Adrenal gland (tissue), 12 donors: ENCODE data around the gene SLC35F1. TPM values are rescaled to one million over a fixed set of nuclear protein-coding genes. Genes with fewer than 3 reads are reported as not detected.

Source experiments
- DNase-seq, 7 donors: peaks; one replicate each; pipeline ENCODE4 v3.0.0-alpha.2; 2019 to 2020
- H3K27ac ChIP-seq, 5 donors: fragments of 200-600 bp; sonication (generic) in 4 of 5; 1 replicate in 3 of 5; 2 replicates in 2 of 5; pipeline versions ENCODE4 v1.5.1 to v1.8.0; 2016 to 2020; ENCODE audit warnings: mild to moderate bottlenecking in 1 of 5
- H3K27me3 ChIP-seq: fragments of 200-600 bp; 2 replicates; pipeline ENCODE4 v1.8.0; 2021
- H3K36me3 ChIP-seq, 2 donors: fragments of 200-600 bp; replicated peaks in 1 of 2; 1 replicate in 1 of 2; 2 replicates in 1 of 2; pipeline versions ENCODE4 v1.5.1 to v1.8.0; 2018 to 2022
- H3K4me1 ChIP-seq, 2 donors: fragments of 200-600 bp; replicated peaks in 1 of 2; 1 replicate in 1 of 2; 2 replicates in 1 of 2; pipeline versions ENCODE4 v1.5.1 to v1.8.0; 2018 to 2021
- H3K4me3 ChIP-seq, 4 donors: fragments of 200-600 bp; sonication (generic) in 3 of 4; one replicate each; pipeline ENCODE4 v1.5.1; 2016 to 2018
- H3K9me3 ChIP-seq, 3 donors: fragments of 200-600 bp; sonication (generic) in 1 of 3; replicated peaks in 1 of 3; 1 replicate in 2 of 3; 2 replicates in 1 of 3; pipeline versions ENCODE4 v1.5.1 to v1.8.0; 2016 to 2021
- POLR2A ChIP-seq, 2 donors: fragments of 450-650 bp; IDR thresholded peaks; one replicate each; pipeline ENCODE4 v1.6.1; 2017; ENCODE audit warnings: antibody characterized with exemption in 2 of 2, mild to moderate bottlenecking in 2 of 2, moderate library complexity in 1 of 2
- WGBS, 4 donors: extraction: QIAGEN DNeasy Blood & Tissue Kit in 2 of 4; methylation state at CpG; one replicate each; pipeline versions ENCODE4 v1.1.5 to v1.1.7; 2013 to 2017; 5-methylcytosine and 5-hydroxymethylcytosine counted together
- intact Hi-C, 2 donors: fragments of 100-400 bp; cut with DNase I; formaldehyde crosslinking; loops; one replicate each; pipeline versions ENCODE4 v1.14.1 to v1.15.0; 2022 to 2023
- polyA plus RNA-seq, 3 donors: library from polyadenylated mRNA; stranded (reverse); fragments of 200-250 nt in 2 of 3; fragments of 350-450 nt in 1 of 3; fragmentation: Illumina TruSeq in 1 of 3; extraction: RNeasy Lipid Tissue Mini Kit (QIAGEN cat#74804) in 1 of 3; gene quantifications; one replicate each; pipeline ENCODE4 v1.2.3, GENCODE V29; 2013 to 2014
- total RNA-seq, 9 donors: library from RNA; depleted of rRNA in 4 of 9; stranded (reverse); fragments of >200 nt in 4 of 9; fragments of 120-200 nt in 1 of 9; fragmentation: NEBNext Ultra II Directional in 1 of 9; extraction: Animal tissue kit (Norgen Biotek cat#: 25700) in 1 of 9; gene quantifications; one replicate each; pipeline versions ENCODE4 v1.1.0 to v1.2.4, GENCODE V29; 2013 to 2023
- TF ChIP-seq, protein P1 (sequence below), 6 experiments: fragments of 450-650 bp in 4 of 6; fragments of 200-600 bp in 2 of 6; sonication (generic) in 1 of 6; IDR thresholded peaks; 1 replicate in 5 of 6; 2 replicates in 1 of 6; pipeline versions ENCODE4 v1.5.1 to v1.8.0; 2016 to 2021; ENCODE audit warnings: antibody characterized with exemption in 6 of 6, mild to moderate bottlenecking in 2 of 6, moderate library complexity in 1 of 6
- donor health status: healthy with polysubstance abuse.
- donor health status: Bipolar disorder and iron deficiency.
- donor health status: DM: yes; HTN: yes; CAD: no.
- donor health status: DM: no; HTN: no; CAD: no.
- donor health status: DM: no; HTN: no; CAD: no.
- donor health status: DM: yes; HTN: yes; CAD: no.

The SLC35F1 gene
- total and polyA plus RNA-seq, 12 donors: 0.32 to 4.0 (median 1.7) TPM

GRCh38 chr6:117930645-117931044, 23.6 kb downstream of the SLC35F1 start:
- TF ChIP-seq POLR2A (IDR thresholded peaks at IDR 0.05): no peak
- TF ChIP-seq, protein P1, sequence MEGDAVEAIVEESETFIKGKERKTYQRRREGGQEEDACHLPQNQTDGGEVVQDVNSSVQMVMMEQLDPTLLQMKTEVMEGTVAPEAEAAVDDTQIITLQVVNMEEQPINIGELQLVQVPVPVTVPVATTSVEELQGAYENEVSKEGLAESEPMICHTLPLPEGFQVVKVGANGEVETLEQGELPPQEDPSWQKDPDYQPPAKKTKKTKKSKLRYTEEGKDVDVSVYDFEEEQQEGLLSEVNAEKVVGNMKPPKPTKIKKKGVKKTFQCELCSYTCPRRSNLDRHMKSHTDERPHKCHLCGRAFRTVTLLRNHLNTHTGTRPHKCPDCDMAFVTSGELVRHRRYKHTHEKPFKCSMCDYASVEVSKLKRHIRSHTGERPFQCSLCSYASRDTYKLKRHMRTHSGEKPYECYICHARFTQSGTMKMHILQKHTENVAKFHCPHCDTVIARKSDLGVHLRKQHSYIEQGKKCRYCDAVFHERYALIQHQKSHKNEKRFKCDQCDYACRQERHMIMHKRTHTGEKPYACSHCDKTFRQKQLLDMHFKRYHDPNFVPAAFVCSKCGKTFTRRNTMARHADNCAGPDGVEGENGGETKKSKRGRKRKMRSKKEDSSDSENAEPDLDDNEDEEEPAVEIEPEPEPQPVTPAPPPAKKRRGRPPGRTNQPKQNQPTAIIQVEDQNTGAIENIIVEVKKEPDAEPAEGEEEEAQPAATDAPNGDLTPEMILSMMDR (IDR thresholded peaks at IDR 0.05): no peak
- H3K9me3 ChIP-seq: no peaks in the 10 kb centered on the region
- WGBS, 4 donors: 68 to 87% (median 81%) methylated on average over 3 of the region's 3 CpGs
- no peaks in the 10 kb centered on the region for H3K4me1 ChIP-seq
- H3K36me3 ChIP-seq: no peaks in the 10 kb centered on the region
- no peak for DNase-seq
- no peak overlapping the region for H3K27ac ChIP-seq
- no peaks in the 10 kb centered on the region for H3K27me3 ChIP-seq
- intact Hi-C loops: no loop called here
- no peak overlapping the region for H3K4me3 ChIP-seq

- no peaks in the 10 kb centered on the region for H3K4me1 ChIP-seq
- H3K9me3 ChIP-seq: no peaks in the 10 kb centered on the region
- H3K27me3 ChIP-seq: no peaks in the 10 kb centered on the region
- no peak overlapping the region for H3K4me3 ChIP-seq
- no peak overlapping the region for H3K27ac ChIP-seq
- H3K36me3 ChIP-seq: no peaks in the 10 kb centered on the region
- DNase-seq: no peak
- 85 to 96% (median 93%) methylated on average over 3 of the region's 3 CpGs for WGBS, 4 donors
- intact Hi-C loops: no loop called here
- no peak for TF ChIP-seq POLR2A (IDR thresholded peaks at IDR 0.05)
- TF ChIP-seq, protein P1 (IDR thresholded peaks at IDR 0.05): no peak
Observed at GRCh38 chr6:117932001-117932400, 24.9 kb downstream of the SLC35F1 start.

DNA sequence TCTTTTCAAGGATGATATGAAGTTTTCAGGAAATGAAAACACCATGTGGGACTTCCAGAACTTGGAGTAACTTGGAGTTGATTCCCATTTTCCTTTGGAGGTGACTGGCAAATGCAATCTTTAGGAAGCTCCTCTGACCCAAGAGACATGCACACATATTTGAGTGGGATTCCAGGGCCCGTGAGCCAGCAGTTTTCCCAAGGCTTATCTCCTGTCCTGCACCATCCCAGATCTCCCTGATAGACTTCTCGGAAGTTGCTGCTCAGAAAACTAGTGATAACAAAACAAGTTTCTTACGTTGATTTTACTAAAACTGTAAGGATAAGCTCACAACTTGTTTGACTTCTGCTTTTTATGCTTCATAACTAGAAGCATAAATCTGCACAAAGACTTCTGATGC, 25.6 kb downstream of the SLC35F1 start:
- 39 to 54% (median 52%) methylated on average over 3 of the region's 3 CpGs for WGBS, 4 donors

DNA sequence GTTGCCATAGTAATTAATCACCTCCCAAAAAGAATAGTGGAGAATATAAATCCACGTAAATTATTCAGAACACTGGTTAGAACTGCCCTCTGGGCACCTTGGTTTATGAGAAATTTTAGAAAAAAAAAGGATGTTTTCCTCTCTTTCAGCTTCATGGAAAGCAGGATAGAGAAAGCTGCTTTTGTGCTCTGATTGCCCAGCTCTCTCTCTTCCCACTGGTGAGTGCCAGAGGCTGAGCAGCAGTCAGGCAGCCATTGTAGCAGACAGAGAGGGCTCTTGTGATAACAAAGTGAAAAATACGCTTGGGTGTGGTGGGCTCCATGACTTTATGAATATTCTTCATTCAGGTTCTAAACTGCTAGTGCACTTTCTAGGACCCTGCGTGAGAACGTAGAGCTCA, 26.4 kb downstream of the SLC35F1 start:
- no peak overlapping the region for H3K27ac ChIP-seq
- WGBS, 4 donors: 59 to 83% (median 75%) methylated on average over 4 of the region's 4 CpGs
- TF ChIP-seq, protein P1 (IDR thresholded peaks at IDR 0.05): no peak
- no peak for TF ChIP-seq POLR2A (IDR thresholded peaks at IDR 0.05)

More for the DNA sequence above, 25.6 kb downstream of the SLC35F1 start:
- H3K4me1 ChIP-seq: no peaks in the 10 kb centered on the region
- no peaks in the 10 kb centered on the region for H3K36me3 ChIP-seq
- TF ChIP-seq, protein P1 (IDR thresholded peaks at IDR 0.05): no peak
- no peak for TF ChIP-seq POLR2A (IDR thresholded peaks at IDR 0.05)
- no peak overlapping the region for H3K27ac ChIP-seq
- DNase-seq: no peak
- H3K4me3 ChIP-seq: no peak overlapping the region
- no peaks in the 10 kb centered on the region for H3K9me3 ChIP-seq
- H3K27me3 ChIP-seq: no peaks in the 10 kb centered on the region
- intact Hi-C loops: no loop called here

More for the DNA sequence above, 26.4 kb downstream of the SLC35F1 start:
- H3K9me3 ChIP-seq: no peaks in the 10 kb centered on the region
- H3K4me3 ChIP-seq: no peak overlapping the region
- H3K27me3 ChIP-seq: no peaks in the 10 kb centered on the region
- H3K4me1 ChIP-seq: no peaks in the 10 kb centered on the region
- no peak for DNase-seq
- intact Hi-C loops: no loop called here
- no peaks in the 10 kb centered on the region for H3K36me3 ChIP-seq
